Measurements from ENCODE around the gene CTXN3.

DNA sequence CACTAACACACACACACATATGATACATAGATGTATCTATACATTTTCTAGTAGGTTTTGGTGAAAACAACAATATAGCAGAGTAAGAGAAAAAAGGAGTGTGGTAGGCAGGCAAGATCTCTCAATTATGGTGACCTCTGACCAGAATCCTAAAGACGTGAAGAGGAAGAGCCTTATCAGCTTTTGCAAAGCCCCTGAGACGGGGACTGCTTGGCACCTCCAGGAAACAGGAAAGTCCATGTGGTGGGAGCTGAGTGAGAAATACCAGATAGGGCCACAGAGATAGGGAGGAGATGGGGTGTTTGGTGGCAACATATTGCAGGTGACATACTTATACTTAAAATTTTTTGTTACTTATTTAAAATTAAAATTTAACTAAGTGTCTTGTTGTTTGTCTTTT is 39.9 kb upstream of the CTXN3 start:
- no peak for TF ChIP-seq POLR2A (IDR thresholded peaks at IDR 0.05; ENCODE audit: low read depth, low read length)
- TF ChIP-seq, protein P1, sequence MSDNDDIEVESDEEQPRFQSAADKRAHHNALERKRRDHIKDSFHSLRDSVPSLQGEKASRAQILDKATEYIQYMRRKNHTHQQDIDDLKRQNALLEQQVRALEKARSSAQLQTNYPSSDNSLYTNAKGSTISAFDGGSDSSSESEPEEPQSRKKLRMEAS (IDR thresholded peaks at IDR 0.05; ENCODE audit: insufficient read depth, insufficient read length): no peak
